Measurements from ENCODE around the gene CEMIP. TPM values are rescaled to one million over a fixed set of nuclear protein-coding genes. Genes with fewer than 3 reads are reported as not detected.

CEMIP gene
- total RNA-seq, 2 experiments from 2014 or later = not detected

GRCh38 chr15:80998251-80998650 lies 219.1 kb downstream of the CEMIP start:
- H3K27me3 Mint-ChIP-seq = no peaks in the 10 kb centered on the region
- no peaks in the 10 kb centered on the region for H3K9me3 Mint-ChIP-seq
- peak; percentile 11 for ATAC-seq (ENCODE audit: poor library complexity)
- H3K4me1 Mint-ChIP-seq (ENCODE audit: low read depth) = peaks cover 43% of the 10 kb centered on the region
- Histone ChIP-seq H3K4me3 (ENCODE audit: low read length) (no peak overlapping the region), H3K27ac (ENCODE audit: low read depth in 1 of 2, low read length in 2 of 2) (peak overlapping the region; percentile 7 to 33), H3K36me3 (ENCODE audit: insufficient read depth, low read length) (peaks cover 3% of the 10 kb centered on the region), H3K9me3 (ENCODE audit: control insufficient read depth in 1 of 2, insufficient read depth in 1 of 2, low read length in 2 of 2) (peaks cover 0 to 6% of the 10 kb centered on the region in 2 experiments), H3K27me3 (ENCODE audit: control insufficient read depth in 1 of 2, insufficient read depth in 2 of 2, low read length in 2 of 2) (no peaks in the 10 kb centered on the region), H3K4me1 (ENCODE audit: insufficient read depth, low read length) (peaks cover 32% of the 10 kb centered on the region)
- POLR2A ChIA-PET = interaction anchor here (1.0 kb wide), 1 partner anchor 298 kb away, joined by 3 read pairs; no protein-coding TSS in a partner anchor
- CTCF ChIA-PET = interaction anchor here (1.6 kb wide), 1 partner anchor 20 kb away, joined by 3 read pairs; no protein-coding TSS in a partner anchor
- peak overlapping the region; percentile 78 for H3K27ac Mint-ChIP-seq
- H3K4me3 Mint-ChIP-seq = peak overlapping the region; percentile 78
- DNase-seq = peak in 3 of 14 experiments; percentile 25 to 34 (median 30)
- peaks cover 10% of the 10 kb centered on the region for H3K36me3 Mint-ChIP-seq (ENCODE audit: low read depth)
- no peak for TF ChIP-seq CTCF (IDR thresholded peaks at IDR 0.05)
- intact Hi-C loops (cut with DNase I, micrococcal nuclease) = loop anchor here in 1 of 2 experiments (1.0 to 10.0 kb wide), 8 partner anchors 8 to 1544 kb away; partner anchors contain the start of genes ABHD17C, RPS17 and ZFAND6

GRCh38 chr15:80999623-81000036 lies 220.5 kb downstream of the CEMIP start:
- peaks cover 57% of the 10 kb centered on the region for H3K4me1 Mint-ChIP-seq (ENCODE audit: low read depth)
- CTCF ChIA-PET = interaction anchor here (1.6 kb wide), 1 partner anchor 22 kb away, joined by 3 read pairs; no protein-coding TSS in a partner anchor
- peak; percentile 21 for ATAC-seq (ENCODE audit: poor library complexity)
- no peaks in the 10 kb centered on the region for H3K9me3 Mint-ChIP-seq
- intact Hi-C loops (cut with DNase I, micrococcal nuclease) = loop anchor here (5.0 to 10.0 kb wide), 7 partner anchors 108 to 1543 kb away; partner anchors contain the start of genes ABHD17C (in 1 of the 2), RPS17 (in 1 of the 2) and ZFAND6 (in 1 of the 2)
- Histone ChIP-seq H3K4me3 (ENCODE audit: low read length) (peak overlapping the region; percentile 97), H3K36me3 (ENCODE audit: insufficient read depth, low read length) (peaks cover 5% of the 10 kb centered on the region), H3K4me1 (ENCODE audit: insufficient read depth, low read length) (peaks cover 41% of the 10 kb centered on the region), H3K27ac (ENCODE audit: low read depth in 1 of 2, low read length in 2 of 2) (peak overlapping the region; percentile 94 to 96), H3K9me3 (ENCODE audit: control insufficient read depth in 1 of 2, insufficient read depth in 1 of 2, low read length in 2 of 2) (peaks cover 0 to 6% of the 10 kb centered on the region in 2 experiments), H3K27me3 (ENCODE audit: control insufficient read depth in 1 of 2, insufficient read depth in 2 of 2, low read length in 2 of 2) (no peaks in the 10 kb centered on the region)
- no peak for TF ChIP-seq CTCF (IDR thresholded peaks at IDR 0.05)
- POLR2A ChIA-PET = interaction anchor here (1.0 to 4.0 kb wide), 7 partner anchors 10 to 1103 kb away, joined by 3 to 70 read pairs (median 5); partner anchors contain the start of gene MESD
- no peaks in the 10 kb centered on the region for H3K27me3 Mint-ChIP-seq
- H3K36me3 Mint-ChIP-seq (ENCODE audit: low read depth) = peaks cover 24% of the 10 kb centered on the region
- peak overlapping the region; percentile 95 for H3K4me3 Mint-ChIP-seq
- DNase-seq = peak; percentile 8 to 84 (median 42)
- peak overlapping the region; percentile 92 for H3K27ac Mint-ChIP-seq

GRCh38 chr15:81000144-81000623 lies 221.0 kb downstream of the CEMIP start:
- DNase-seq (peak in 2 of 14 experiments; percentile 47 to 49), ATAC-seq (ENCODE audit: poor library complexity) (no peak)
- peak overlapping the region; percentile 92 for H3K27ac Mint-ChIP-seq
- Histone ChIP-seq H3K4me1 (ENCODE audit: insufficient read depth, low read length) (peaks cover 41% of the 10 kb centered on the region), H3K36me3 (ENCODE audit: insufficient read depth, low read length) (peaks cover 5% of the 10 kb centered on the region), H3K4me3 (ENCODE audit: low read length) (peak overlapping the region; percentile 97), H3K27me3 (ENCODE audit: control insufficient read depth in 1 of 2, insufficient read depth in 2 of 2, low read length in 2 of 2) (no peaks in the 10 kb centered on the region), H3K9me3 (ENCODE audit: control insufficient read depth in 1 of 2, insufficient read depth in 1 of 2, low read length in 2 of 2) (peaks cover 0 to 6% of the 10 kb centered on the region in 2 experiments), H3K27ac (ENCODE audit: low read depth in 1 of 2, low read length in 2 of 2) (peak overlapping the region; percentile 94 to 96)
- H3K27me3 Mint-ChIP-seq = no peaks in the 10 kb centered on the region
- peaks cover 60% of the 10 kb centered on the region for H3K4me1 Mint-ChIP-seq (ENCODE audit: low read depth)
- ChIA-PET POLR2A (interaction anchor here (0.9 to 4.0 kb wide), 14 partner anchors 10 to 1104 kb away, joined by 3 to 70 read pairs (median 5); partner anchors contain the start of gene MESD), CTCF (interaction anchor here (2.3 kb wide), 1 partner anchor 9 kb away, joined by 15 read pairs; the partner anchor contains the start of gene MESD)
- no peaks in the 10 kb centered on the region for H3K9me3 Mint-ChIP-seq
- no peak for TF ChIP-seq CTCF (IDR thresholded peaks at IDR 0.05)
- peaks cover 29% of the 10 kb centered on the region for H3K36me3 Mint-ChIP-seq (ENCODE audit: low read depth)
- H3K4me3 Mint-ChIP-seq = peak overlapping the region; percentile 95
- intact Hi-C loops (cut with DNase I, micrococcal nuclease) = loop anchor here in 1 of 2 experiments (10.0 kb wide), 1 partner anchor 295 kb away; no protein-coding TSS in a partner anchor
